ENCODE measurements around the gene PNRC2. TPM values are rescaled to one million over a fixed set of nuclear protein-coding genes. Genes with fewer than 3 reads are reported as not detected.

The PNRC2 gene
- polyA plus RNA-seq, 3 donors: 71.7 to 89.7 (median 71.7) TPM

DNA sequence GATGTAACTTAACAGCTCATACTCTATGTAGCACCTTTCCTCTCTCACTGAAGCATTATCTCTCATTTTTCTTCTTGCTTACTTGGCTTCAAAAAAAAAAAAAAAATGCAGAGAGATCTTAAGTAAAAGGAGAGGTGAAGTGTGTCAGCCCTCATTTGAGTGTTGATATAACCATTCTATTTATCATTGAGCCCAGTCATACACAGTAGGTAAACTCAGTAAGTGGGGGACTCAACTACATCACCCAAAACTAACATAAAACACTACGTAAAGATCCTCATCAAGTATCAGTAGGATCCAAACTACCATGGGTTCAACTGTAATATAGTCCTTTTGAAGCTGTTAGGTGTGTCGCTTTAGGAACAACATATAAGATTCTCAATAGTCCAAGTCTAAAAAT lies 8.2 kb downstream of the PNRC2 start:
- no peak overlapping the region for H3K27ac Mint-ChIP-seq
- H3K9me3 Mint-ChIP-seq: no peaks in the 10 kb centered on the region
- Histone ChIP-seq H3K27ac (ENCODE audit: low read depth in 1 of 2, low read length in 2 of 2) (no peak overlapping the region), H4K20me1 (ENCODE audit: insufficient read depth, low read length) (peaks cover 28% of the 10 kb centered on the region), H3K79me2 (ENCODE audit: insufficient read depth, low read length) (peaks cover 85% of the 10 kb centered on the region), H3K4me1 (ENCODE audit: control insufficient read depth in 1 of 2, insufficient read depth in 2 of 2, low read length in 2 of 2) (peaks cover 15 to 20% of the 10 kb centered on the region in 2 donors), H3K27me3 (ENCODE audit: control insufficient read depth in 2 of 2, insufficient read depth in 2 of 2, low read length in 2 of 2) (no peaks in the 10 kb centered on the region), H3K9ac (ENCODE audit: insufficient read depth, low read length, poor library complexity, severe bottlenecking) (no peak overlapping the region), H3K4me2 (replicated peaks; ENCODE audit: extremely low read depth, low read length, poor library complexity, severe bottlenecking) (no peak overlapping the region), H3K4me3 (replicated peaks in 1 of 3; ENCODE audit: low read depth in 2 of 3, low read length in 3 of 3) (no peak overlapping the region), H2AFZ (ENCODE audit: insufficient read depth, low read depth, low read length, poor library complexity, severe bottlenecking) (no peak overlapping the region), H3K9me3 (replicated peaks in 1 of 2; ENCODE audit: control insufficient read depth in 1 of 2, insufficient read depth in 1 of 2, low read length in 2 of 2) (no peaks in the 10 kb centered on the region), H3K36me3 (replicated peaks in 1 of 2; ENCODE audit: control insufficient read depth in 1 of 2, insufficient read depth in 2 of 2, low read length in 2 of 2) (peaks cover 60 to 90% of the 10 kb centered on the region in 2 donors)
- intact Hi-C loops (cut with micrococcal nuclease): no loop called here
- DNase-seq: no peak
- H3K36me3 Mint-ChIP-seq: peaks cover 56 to 60% of the 10 kb centered on the region in 2 donors
- no CpG with 5 or more reads among the region's 2 CpGs for WGBS (ENCODE audit: insufficient coverage)
- TF ChIP-seq CTCF (IDR thresholded peaks at IDR 0.05): no peak
- H3K4me1 Mint-ChIP-seq: peaks cover 18% of the 10 kb centered on the region
- H3K27me3 Mint-ChIP-seq (ENCODE audit: low read depth in 3 of 3): no peaks in the 10 kb centered on the region
- no peak overlapping the region for H3K4me3 Mint-ChIP-seq

DNA sequence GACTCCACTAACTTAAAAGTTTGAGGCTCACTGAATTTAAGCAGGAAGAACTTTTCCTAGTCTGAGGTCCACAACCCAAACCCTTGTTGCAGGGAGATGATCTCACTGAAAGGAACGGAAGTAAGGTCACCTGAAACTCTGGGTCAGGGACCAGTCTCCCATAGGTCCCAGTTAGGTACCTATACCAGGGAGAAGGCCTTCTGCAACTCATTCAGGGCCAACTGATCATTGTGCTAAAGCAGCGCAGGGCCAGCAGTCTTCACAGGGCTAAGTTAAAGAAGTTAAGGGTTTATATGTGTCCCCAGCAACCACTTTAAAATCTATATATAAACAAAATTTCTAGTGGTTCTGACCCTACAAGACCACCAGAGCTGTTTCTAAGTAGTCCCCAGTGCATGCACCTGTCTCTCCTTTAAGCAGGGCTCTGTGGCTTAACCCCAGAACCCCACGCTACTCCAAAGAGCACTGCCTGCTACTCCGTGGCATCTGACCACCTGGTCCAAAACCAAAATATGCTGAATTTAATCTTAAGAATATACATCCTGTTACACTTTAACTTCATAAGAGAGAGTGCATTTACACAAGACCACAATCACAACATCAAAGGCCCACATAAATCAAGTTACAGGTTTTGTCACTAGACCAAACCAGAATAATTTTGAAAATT lies 17.7 kb downstream of the PNRC2 start:
- no peak overlapping the region for H3K4me3 Mint-ChIP-seq
- TF ChIP-seq CTCF (IDR thresholded peaks at IDR 0.05): no peak
- peaks cover 29 to 31% of the 10 kb centered on the region in 2 donors for H3K36me3 Mint-ChIP-seq
- no peaks in the 10 kb centered on the region for H3K9me3 Mint-ChIP-seq
- Histone ChIP-seq H3K9ac (ENCODE audit: insufficient read depth, low read length, poor library complexity, severe bottlenecking) (no peak overlapping the region), H3K4me3 (replicated peaks in 1 of 3; ENCODE audit: low read depth in 2 of 3, low read length in 3 of 3) (no peak overlapping the region), H3K4me1 (ENCODE audit: control insufficient read depth in 1 of 2, insufficient read depth in 2 of 2, low read length in 2 of 2) (peaks cover 25 to 39% of the 10 kb centered on the region in 2 donors), H3K4me2 (replicated peaks; ENCODE audit: extremely low read depth, low read length, poor library complexity, severe bottlenecking) (no peak overlapping the region), H3K36me3 (replicated peaks in 1 of 2; ENCODE audit: control insufficient read depth in 1 of 2, insufficient read depth in 2 of 2, low read length in 2 of 2) (peaks cover 27 to 54% of the 10 kb centered on the region in 2 donors), H3K27ac (ENCODE audit: low read depth in 1 of 2, low read length in 2 of 2) (peak overlapping the region in 1 of 2 donors; percentile 9), H2AFZ (ENCODE audit: insufficient read depth, low read depth, low read length, poor library complexity, severe bottlenecking) (no peak overlapping the region), H3K79me2 (ENCODE audit: insufficient read depth, low read length) (peaks cover 78% of the 10 kb centered on the region), H3K27me3 (ENCODE audit: control insufficient read depth in 2 of 2, insufficient read depth in 2 of 2, low read length in 2 of 2) (no peaks in the 10 kb centered on the region), H4K20me1 (ENCODE audit: insufficient read depth, low read length) (peaks cover 64% of the 10 kb centered on the region), H3K9me3 (replicated peaks in 1 of 2; ENCODE audit: control insufficient read depth in 1 of 2, insufficient read depth in 1 of 2, low read length in 2 of 2) (no peaks in the 10 kb centered on the region)
- peak overlapping the region in 2 of 7 donors; percentile 66 to 73 for H3K27ac Mint-ChIP-seq
- WGBS (ENCODE audit: insufficient coverage): 28% methylated on average over 2 of the region's 4 CpGs
- intact Hi-C loops (cut with micrococcal nuclease): loop anchor here in 1 of 2 donors (10.0 kb wide), 1 partner anchor 667 kb away; the partner anchor contains the start of gene SRRM1
- H3K4me1 Mint-ChIP-seq: peaks cover 40% of the 10 kb centered on the region
- peaks cover 0 to 2% (median 0%) of the 10 kb centered on the region in 3 donors for H3K27me3 Mint-ChIP-seq (ENCODE audit: low read depth in 3 of 3)
- DNase-seq: no peak

Data from CD14-positive monocyte (primary cell).